ENCODE measurements around the gene PPP1R36.

DNA sequence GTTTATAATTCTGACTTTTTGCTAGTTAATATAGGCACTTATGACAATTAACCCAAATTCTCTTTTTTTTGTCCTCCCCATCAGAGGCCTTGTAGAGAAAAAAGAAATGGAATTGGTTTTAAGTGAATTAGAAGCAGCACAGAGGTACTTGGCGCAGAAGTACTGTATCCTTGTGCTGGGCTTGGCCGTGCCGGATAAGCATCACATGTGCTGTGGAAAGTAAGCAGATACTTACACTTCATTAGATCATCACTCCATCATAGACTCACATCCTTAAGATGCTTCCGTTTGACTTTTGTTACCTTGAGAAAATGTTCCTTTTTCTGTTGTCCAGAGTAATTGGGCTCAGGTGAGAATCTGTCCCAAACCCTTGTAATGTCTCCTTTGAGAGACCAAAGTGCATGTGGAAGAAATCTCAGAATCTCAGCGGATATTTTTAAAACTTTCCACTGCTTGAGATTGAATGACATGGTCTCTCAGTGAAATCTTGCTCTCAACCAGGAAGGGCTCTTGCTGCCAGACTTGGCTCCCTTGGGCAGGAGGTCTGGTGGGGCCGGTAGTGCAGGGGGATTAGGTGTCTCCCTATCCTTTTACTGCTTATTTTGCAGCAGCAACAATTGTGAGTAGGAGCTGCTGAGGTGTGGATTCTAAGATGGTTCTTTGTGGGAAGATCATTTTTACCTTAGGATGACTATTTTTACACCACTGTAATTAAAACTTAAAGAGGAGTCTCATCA lies 24.8 kb downstream of the PPP1R36 start:
- TF ChIP-seq, protein P1, sequence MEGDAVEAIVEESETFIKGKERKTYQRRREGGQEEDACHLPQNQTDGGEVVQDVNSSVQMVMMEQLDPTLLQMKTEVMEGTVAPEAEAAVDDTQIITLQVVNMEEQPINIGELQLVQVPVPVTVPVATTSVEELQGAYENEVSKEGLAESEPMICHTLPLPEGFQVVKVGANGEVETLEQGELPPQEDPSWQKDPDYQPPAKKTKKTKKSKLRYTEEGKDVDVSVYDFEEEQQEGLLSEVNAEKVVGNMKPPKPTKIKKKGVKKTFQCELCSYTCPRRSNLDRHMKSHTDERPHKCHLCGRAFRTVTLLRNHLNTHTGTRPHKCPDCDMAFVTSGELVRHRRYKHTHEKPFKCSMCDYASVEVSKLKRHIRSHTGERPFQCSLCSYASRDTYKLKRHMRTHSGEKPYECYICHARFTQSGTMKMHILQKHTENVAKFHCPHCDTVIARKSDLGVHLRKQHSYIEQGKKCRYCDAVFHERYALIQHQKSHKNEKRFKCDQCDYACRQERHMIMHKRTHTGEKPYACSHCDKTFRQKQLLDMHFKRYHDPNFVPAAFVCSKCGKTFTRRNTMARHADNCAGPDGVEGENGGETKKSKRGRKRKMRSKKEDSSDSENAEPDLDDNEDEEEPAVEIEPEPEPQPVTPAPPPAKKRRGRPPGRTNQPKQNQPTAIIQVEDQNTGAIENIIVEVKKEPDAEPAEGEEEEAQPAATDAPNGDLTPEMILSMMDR (IDR thresholded peaks at IDR 0.05): no peak
- TF ChIP-seq POLR2A (IDR thresholded peaks at IDR 0.05): no peak
- no peak for TF ChIP-seq EP300 (IDR thresholded peaks at IDR 0.05)

All from tibial nerve (tissue), 4 donors.